IMR-90 (cell line): ENCODE measurements around the gene CDY2B. TPM values are rescaled to one million over a fixed set of nuclear protein-coding genes. Genes with fewer than 3 reads are reported as not detected.
"Not testable (repeated sequence)": the region's sequence is repeated elsewhere in the genome, so short reads cannot be mapped to it uniquely, and the experiment has no call there.

Experiments used
- ATAC-seq: fragments of 200-7000 bp; cut with Tn5 transposase; 2 replicates; pipeline ENCODE4 v1.9.1; 2020; ENCODE audit warnings: low read depth, mild to moderate bottlenecking, moderate library complexity
- Bru-seq: library from RNA; stranded (reverse); fragments of 400-500 nt; gene quantifications from one replicate; lab custom pipeline; 2021; lab: Mats Ljungman, UMichigan
- BruChase-seq, 2 experiments: library from RNA; stranded (reverse); fragments of 400-500 nt; gene quantifications; one replicate each; lab custom pipeline; 2021; lab: Mats Ljungman, UMichigan
- BruUV-seq: library from RNA; stranded (reverse); fragments of 400-500 nt; replicated peaks from 2 replicates; lab custom pipeline; 2021; lab: Mats Ljungman, UMichigan
- CTCF ChIA-PET: fragments of 300-600 bp; formaldehyde crosslinking; extraction: SDS; loops from one replicate; lab custom pipeline; 2021; ENCODE audit warnings: antibody characterized with exemption; lab: Yijun Ruan, JAX
- POLR2A ChIA-PET: fragments of 300-600 bp; sonication (Branson Sonifier 250); formaldehyde crosslinking; loops from one replicate; lab custom pipeline; 2022; ENCODE audit warnings: antibody characterized with exemption; ENCODE audit not compliant: unreplicated experiment; lab: Charles Lee
- DNase-seq: peaks from one replicate; pipeline ENCODE4 v3.0.0; 2013
- H2AFZ ChIP-seq: replicated peaks from 2 replicates; pipeline ENCODE3; 2013; ENCODE audit warnings: low read length, mild to moderate bottlenecking; ENCODE audit not compliant: poor library complexity
- H2AK5ac ChIP-seq: 2 replicates; pipeline ENCODE4 v1.6.1; 2013; ENCODE audit warnings: low read depth, low read length, inconsistent platforms
- H2AK9ac ChIP-seq: replicated peaks from 2 replicates; pipeline ENCODE3; 2013; ENCODE audit warnings: mild to moderate bottlenecking, low read depth, low read length, moderate library complexity; ENCODE audit not compliant: poor library complexity
- H2BK120ac ChIP-seq: 2 replicates; pipeline ENCODE4 v1.6.1; 2013; ENCODE audit warnings: low read depth, low read length, inconsistent platforms
- H2BK15ac ChIP-seq: 3 replicates; pipeline ENCODE4 v1.6.1; 2013; ENCODE audit warnings: low read depth, low read length, inconsistent platforms
- H2BK20ac ChIP-seq: 2 replicates; pipeline ENCODE4 v1.6.1; 2013; ENCODE audit warnings: low read depth, mild to moderate bottlenecking, inconsistent platforms, low read length, moderate library complexity
- H2BK5ac ChIP-seq: 2 replicates; pipeline ENCODE4 v1.6.1; 2013; ENCODE audit warnings: mild to moderate bottlenecking, low read depth, low read length, inconsistent platforms; ENCODE audit not compliant: poor library complexity, severe bottlenecking
- H3K14ac ChIP-seq: replicated peaks from 2 replicates; pipeline ENCODE4 v1.6.1; 2013; ENCODE audit warnings: low read depth, low read length, inconsistent platforms
- H3K18ac ChIP-seq: 2 replicates; pipeline ENCODE4 v1.6.1; 2013; ENCODE audit warnings: low read depth, low read length, control low read depth
- H3K23ac ChIP-seq: 2 replicates; pipeline ENCODE4 v1.6.1; 2013; ENCODE audit warnings: low read depth, low read length, inconsistent platforms
- H3K27ac ChIP-seq: 2 replicates; pipeline ENCODE4 v1.5.1; 2013; ENCODE audit warnings: mild to moderate bottlenecking, control low read depth, low read length; ENCODE audit not compliant: insufficient read depth
- H3K27me3 ChIP-seq: 2 replicates; pipeline ENCODE4 v1.6.1; 2013; ENCODE audit warnings: low read length; ENCODE audit not compliant: control insufficient read depth, insufficient read depth
- H3K36me3 ChIP-seq: 2 replicates; pipeline ENCODE4 v1.6.1; 2013; ENCODE audit warnings: low read length, mixed read lengths; ENCODE audit not compliant: control insufficient read depth, insufficient read depth
- H3K4ac ChIP-seq: 2 replicates; pipeline ENCODE4 v1.6.1; 2013; ENCODE audit warnings: low read depth, low read length, inconsistent platforms
- H3K4me1 ChIP-seq: 2 replicates; pipeline ENCODE4 v1.6.1; 2013; ENCODE audit warnings: low read length, mixed read lengths; ENCODE audit not compliant: control insufficient read depth, insufficient read depth
- H3K4me2 ChIP-seq: 2 replicates; pipeline ENCODE4 v1.6.1; 2013; ENCODE audit warnings: low read depth, mild to moderate bottlenecking, control low read depth, low read length, moderate library complexity
- H3K4me3 ChIP-seq: 2 replicates; pipeline ENCODE4 v1.5.1; 2013; ENCODE audit warnings: low read depth, mild to moderate bottlenecking, control low read depth, low read length, moderate library complexity; ENCODE audit not compliant: insufficient read depth
- H3K56ac ChIP-seq: 2 replicates; pipeline ENCODE4 v1.6.1; 2013; ENCODE audit warnings: low read length, inconsistent platforms; ENCODE audit not compliant: insufficient read depth; ENCODE audit errors: extremely low read depth
- H3K79me1 ChIP-seq, 2 experiments: 2 replicates each; pipeline ENCODE4 v1.6.1; 2013; ENCODE audit warnings: low read length in 2 of 2, inconsistent platforms in 1 of 2, low read depth in 1 of 2
- H3K9ac ChIP-seq: 2 replicates; pipeline ENCODE4 v1.6.1; 2013; ENCODE audit warnings: low read depth, low read length, control low read depth
- H3K9me1 ChIP-seq: 2 replicates; pipeline ENCODE4 v1.6.1; 2013; ENCODE audit warnings: low read length, inconsistent platforms; ENCODE audit not compliant: insufficient read depth
- H3K9me3 ChIP-seq: 2 replicates; pipeline ENCODE4 v1.6.1; 2013; ENCODE audit warnings: low read length; ENCODE audit not compliant: control insufficient read depth, insufficient read depth
- H4K20me1 ChIP-seq: 2 replicates; pipeline ENCODE4 v1.6.1; 2013; ENCODE audit warnings: low read length, inconsistent platforms; ENCODE audit not compliant: insufficient read depth
- H4K5ac ChIP-seq: 2 replicates; pipeline ENCODE4 v1.6.1; 2013; ENCODE audit warnings: mild to moderate bottlenecking, low read depth, low read length, control low read depth
- H4K8ac ChIP-seq, 2 experiments: 2 replicates each; pipeline ENCODE4 v1.6.1; 2013; ENCODE audit warnings: low read depth in 2 of 2, low read length in 2 of 2, control low read depth in 1 of 2, inconsistent platforms in 1 of 2
- H4K91ac ChIP-seq: 2 replicates; pipeline ENCODE4 v1.6.1; 2013; ENCODE audit warnings: low read depth, low read length, inconsistent platforms; ENCODE audit not compliant: insufficient read depth
- WGBS, 2 experiments: methylation state at CpG; one replicate each; pipeline versions ENCODE4 v1.1.5 to v1.1.7; 2013; ENCODE audit warnings: missing lambda C conversion rate in 2 of 2; ENCODE audit not compliant: insufficient read length in 1 of 2; ENCODE audit errors: extremely low coverage in 2 of 2; 5-methylcytosine and 5-hydroxymethylcytosine counted together
- dilution Hi-C: fragments of 300-500 bp; cut with HindIII; formaldehyde crosslinking; loops from one replicate; pipeline ENCODE4 v1.14.3; 2018; ENCODE audit warnings: low sequenced_read_pairs; ENCODE audit not compliant: unreplicated experiment
- in situ Hi-C: fragments of 300-500 bp; cut with MboI; formaldehyde crosslinking; loops from 3 replicates; pipeline ENCODE4 v1.14.3; 2019; ENCODE audit warnings: low sequenced_read_pairs, inconsistent platforms, mixed read lengths
- intact Hi-C: fragments of 100-400 bp; cut with micrococcal nuclease; formaldehyde crosslinking; loops from 2 replicates; pipeline ENCODE4 v1.10.0; 2022
- long read RNA-seq: library from polyadenylated mRNA; unstranded; transcript quantifications from one replicate; pipeline ENCODE4 v2.0.0, GENCODE V29; 2021; ENCODE audit not compliant: unreplicated experiment
- polyA plus RNA-seq, 3 experiments: library from polyadenylated mRNA; depleted of rRNA; stranded (reverse); fragments of >200 nt; gene quantifications; 2 replicates each; pipeline ENCODE4 v1.2.3, GENCODE V29; 2012; ENCODE audit warnings: low replicate concordance in 1 of 3
- total RNA-seq: library from RNA; depleted of rRNA; stranded (reverse); fragments of >200 nt; gene quantifications from 2 replicates; pipeline ENCODE4 v1.2.3, GENCODE V29; 2012; rRNA removed

Gene CDY2B
- not detected in 2 replicates for total RNA-seq
- polyA plus RNA-seq (2012; rRNA removed), result not detected in 2 replicates
- polyA plus RNA-seq (2012; cell fraction: cytosol; rRNA removed), result not detected in 2 replicates
- polyA plus RNA-seq (2012; cell fraction: nucleus; rRNA removed; ENCODE audit: low replicate concordance), result not detected in 2 replicates
- Bru-seq, nascent RNA, result not detected
- not detected for BruChase-seq, experiment 1, labeled RNA remaining after a 6-hour chase
- not detected for BruChase-seq, experiment 2, labeled RNA remaining after a 2-hour chase
- long read RNA-seq, result 0 reads

GRCh38 chrY:17880120-17880519 lies at the start of gene CDY2B:
Gene CDY2B (minus strand): TSS chrY:17880220. CDS start chrY:17879892, 328 bp downstream.
- in situ Hi-C loops, POLR2A ChIA-PET, H3K27ac ChIP-seq, H3K14ac ChIP-seq, H2AK9ac ChIP-seq, ATAC-seq, H3K4me1 ChIP-seq, H2BK20ac ChIP-seq, H4K91ac ChIP-seq, H3K9me1 ChIP-seq, H2BK5ac ChIP-seq, H3K4ac ChIP-seq, H3K56ac ChIP-seq, H3K4me2 ChIP-seq, intact Hi-C loops, H2AK5ac ChIP-seq, H3K79me1 ChIP-seq, H2AFZ ChIP-seq, H3K9ac ChIP-seq, H4K20me1 ChIP-seq, dilution Hi-C loops, H3K9me3 ChIP-seq, H3K27me3 ChIP-seq, H2BK120ac ChIP-seq, H3K23ac ChIP-seq, BruUV-seq, DNase-seq, H3K4me3 ChIP-seq, H3K36me3 ChIP-seq, H2BK15ac ChIP-seq, H3K18ac ChIP-seq, CTCF ChIA-PET, H4K5ac ChIP-seq, H4K8ac ChIP-seq: not testable (repeated sequence)
- no CpG with 5 or more reads among the region's 2 CpGs for WGBS, 2 experiments

GRCh38 chrY:17908009-17908408 lies 28.0 kb upstream of the CDY2B start:
- H3K23ac ChIP-seq, H3K9me1 ChIP-seq, H3K79me1 ChIP-seq, H3K4ac ChIP-seq, H3K9me3 ChIP-seq, H3K4me3 ChIP-seq, H2BK15ac ChIP-seq, H2AK9ac ChIP-seq, H2BK120ac ChIP-seq, H3K27me3 ChIP-seq, H2AFZ ChIP-seq, H3K27ac ChIP-seq, H2BK20ac ChIP-seq, dilution Hi-C loops, H3K56ac ChIP-seq, H3K36me3 ChIP-seq, H4K20me1 ChIP-seq, H3K18ac ChIP-seq, H4K8ac ChIP-seq, H3K4me1 ChIP-seq, H3K4me2 ChIP-seq, BruUV-seq, ATAC-seq, H3K14ac ChIP-seq, CTCF ChIA-PET, H3K9ac ChIP-seq, intact Hi-C loops, POLR2A ChIA-PET, H4K5ac ChIP-seq, DNase-seq, H4K91ac ChIP-seq, in situ Hi-C loops, H2BK5ac ChIP-seq, H2AK5ac ChIP-seq: not testable (repeated sequence)
- no CpG with 5 or more reads among the region's 3 CpGs for WGBS, 2 experiments
